ENCODE measurements around the gene ETS2.

Gene ETS2

DNA sequence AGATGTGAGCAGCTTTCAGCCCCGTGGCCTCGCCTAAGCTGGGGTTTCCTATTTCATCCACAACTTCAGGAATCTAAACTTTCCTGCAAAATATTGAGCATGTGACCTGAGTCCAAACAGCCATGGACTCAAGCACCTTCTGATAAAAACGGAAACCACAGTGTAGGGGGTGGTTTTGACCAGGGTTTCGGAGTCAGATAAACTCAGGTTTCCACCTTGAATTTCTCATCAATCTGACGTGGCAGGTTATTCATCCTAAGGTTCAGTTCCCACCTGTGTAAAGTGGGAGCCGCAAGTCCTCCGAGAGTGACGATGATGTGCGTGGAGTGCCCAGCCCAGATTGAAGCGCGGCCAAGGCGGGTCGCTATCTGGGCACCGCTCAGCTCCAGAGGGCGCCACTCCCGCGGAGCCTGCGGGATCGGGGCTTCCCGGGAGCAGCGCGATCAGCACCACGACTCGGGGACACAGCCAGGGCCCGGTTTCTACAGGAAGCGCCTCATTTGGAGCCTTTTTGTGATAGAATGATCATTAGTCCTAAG lies 871 bp upstream of the ETS2 start:
- TF ChIP-seq, protein P1, sequence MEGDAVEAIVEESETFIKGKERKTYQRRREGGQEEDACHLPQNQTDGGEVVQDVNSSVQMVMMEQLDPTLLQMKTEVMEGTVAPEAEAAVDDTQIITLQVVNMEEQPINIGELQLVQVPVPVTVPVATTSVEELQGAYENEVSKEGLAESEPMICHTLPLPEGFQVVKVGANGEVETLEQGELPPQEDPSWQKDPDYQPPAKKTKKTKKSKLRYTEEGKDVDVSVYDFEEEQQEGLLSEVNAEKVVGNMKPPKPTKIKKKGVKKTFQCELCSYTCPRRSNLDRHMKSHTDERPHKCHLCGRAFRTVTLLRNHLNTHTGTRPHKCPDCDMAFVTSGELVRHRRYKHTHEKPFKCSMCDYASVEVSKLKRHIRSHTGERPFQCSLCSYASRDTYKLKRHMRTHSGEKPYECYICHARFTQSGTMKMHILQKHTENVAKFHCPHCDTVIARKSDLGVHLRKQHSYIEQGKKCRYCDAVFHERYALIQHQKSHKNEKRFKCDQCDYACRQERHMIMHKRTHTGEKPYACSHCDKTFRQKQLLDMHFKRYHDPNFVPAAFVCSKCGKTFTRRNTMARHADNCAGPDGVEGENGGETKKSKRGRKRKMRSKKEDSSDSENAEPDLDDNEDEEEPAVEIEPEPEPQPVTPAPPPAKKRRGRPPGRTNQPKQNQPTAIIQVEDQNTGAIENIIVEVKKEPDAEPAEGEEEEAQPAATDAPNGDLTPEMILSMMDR (conservative IDR thresholded peaks at IDR 0.05; ENCODE audit: low read depth, low read length), result peak; percentile 55
- H3K4me3 ChIP-seq (ENCODE audit: low read depth, low read length), result peak overlapping the region; percentile 86
- DNase-seq (ENCODE audit: low read depth), result peak; percentile 73

DNA sequence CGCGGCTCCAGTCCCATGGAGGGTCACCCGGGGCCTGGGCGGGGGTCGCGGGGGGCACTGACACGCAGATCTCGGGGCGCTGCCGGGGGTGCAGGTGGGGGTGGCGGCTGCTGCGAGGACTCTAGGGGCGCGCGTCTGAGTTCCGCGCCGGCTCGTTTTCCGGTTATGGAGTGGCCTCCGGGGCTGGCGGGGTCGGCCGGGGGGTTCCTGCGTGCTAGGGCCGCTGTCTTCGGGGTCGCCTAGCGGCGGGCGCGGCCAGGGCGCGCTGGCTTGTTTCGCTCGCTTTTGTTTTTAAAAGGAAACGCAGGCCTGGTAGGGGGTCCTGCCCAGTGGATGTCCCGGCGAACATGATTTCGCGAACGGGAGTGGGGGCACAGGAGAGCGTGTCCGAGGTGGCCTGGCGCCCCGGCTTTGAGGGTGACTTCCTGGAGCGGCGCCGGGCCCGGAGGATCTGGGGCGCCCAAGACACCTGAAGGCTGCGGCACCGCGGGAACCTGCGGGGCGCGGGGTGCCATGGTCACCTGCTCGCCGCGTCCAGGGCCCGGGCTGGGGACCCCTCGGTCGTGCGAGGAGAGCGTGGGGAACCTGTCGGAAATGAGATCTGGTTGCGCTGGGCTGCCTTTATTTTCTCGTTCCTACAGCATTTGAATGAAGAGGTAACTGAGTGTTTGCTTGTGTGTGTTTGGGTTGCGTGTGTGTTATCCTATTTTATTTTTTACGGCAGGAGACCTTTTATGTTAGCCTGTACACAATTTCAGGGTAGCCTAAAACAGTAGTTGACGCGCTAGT lies 618 bp downstream of the ETS2 start:
- no peak for DNase-seq (ENCODE audit: low read depth)
- TF ChIP-seq, protein P1 (conservative IDR thresholded peaks at IDR 0.05; ENCODE audit: low read depth, low read length), result peak; percentile 21

DNA sequence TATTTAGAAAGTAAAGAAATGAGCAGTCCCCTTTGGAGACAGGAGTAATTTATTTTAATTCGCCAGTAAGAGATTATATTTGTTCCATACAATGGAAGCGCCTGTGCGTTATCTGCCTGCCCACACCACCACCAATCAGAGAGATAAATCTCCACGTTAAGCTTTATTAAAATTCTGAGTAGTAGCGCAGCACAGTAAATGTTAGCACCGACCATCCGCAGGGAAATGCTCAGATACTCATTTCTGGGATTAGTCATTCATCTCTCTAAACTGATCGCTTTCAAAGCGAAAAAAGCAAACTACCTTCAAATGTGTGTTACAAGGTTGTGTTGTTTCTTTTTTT lies 1.2 kb downstream of the ETS2 start:
- DNase-seq (ENCODE audit: low read depth), result peak; percentile 45
- H3K4me3 ChIP-seq (ENCODE audit: low read depth, low read length), result peak overlapping the region; percentile 86
- TF ChIP-seq, protein P1 (conservative IDR thresholded peaks at IDR 0.05; ENCODE audit: low read depth, low read length), result no peak

More for the DNA sequence above, 618 bp downstream of the ETS2 start:
- H3K4me3 ChIP-seq (ENCODE audit: low read depth, low read length), result peak overlapping the region; percentile 86

DNA sequence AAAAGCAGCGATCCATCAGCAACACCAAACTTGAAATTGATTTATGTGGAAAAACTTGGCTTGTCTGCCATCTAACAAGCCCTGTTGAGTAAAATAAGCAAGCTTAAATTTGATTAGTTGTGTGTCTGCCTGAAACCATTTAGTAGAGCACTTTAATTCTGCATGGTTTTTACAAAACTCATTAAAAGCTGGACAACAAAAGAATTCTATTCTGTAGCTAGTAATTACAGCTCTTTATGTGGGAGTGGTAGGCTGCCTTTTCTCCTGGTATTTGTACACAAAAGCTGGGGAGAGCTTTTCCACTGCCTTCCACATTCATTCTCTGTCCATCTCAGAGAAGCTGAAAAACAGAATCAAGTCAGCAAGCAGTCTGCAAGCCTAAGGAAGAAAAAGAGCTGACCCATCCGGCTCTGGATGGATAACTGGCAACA lies 1.7 kb downstream of the ETS2 start:
- H3K4me3 ChIP-seq (ENCODE audit: low read depth, low read length), result peak overlapping the region; percentile 86
- TF ChIP-seq, protein P1 (conservative IDR thresholded peaks at IDR 0.05; ENCODE audit: low read depth, low read length), result no peak
- peak; percentile 55 for DNase-seq (ENCODE audit: low read depth)

DNA sequence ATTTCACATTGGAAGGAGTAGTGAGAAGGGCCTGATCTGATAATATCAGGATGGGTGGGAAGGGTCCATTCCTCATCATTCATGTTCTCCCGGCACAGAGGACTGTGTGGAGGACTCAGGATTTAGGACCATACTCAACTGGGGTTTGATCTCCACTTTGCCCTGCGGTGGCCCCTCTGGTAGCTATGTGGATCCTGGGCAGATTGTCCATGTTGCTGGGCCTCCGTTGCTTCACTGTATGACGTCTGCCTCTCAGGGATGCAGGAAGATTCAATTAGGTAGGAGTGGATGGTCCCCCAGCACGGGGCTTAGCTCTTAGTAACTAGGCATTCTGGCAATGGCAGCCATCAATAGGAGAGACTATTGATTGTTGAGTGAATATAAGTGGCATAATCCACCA lies 2.3 kb downstream of the ETS2 start:
- TF ChIP-seq, protein P1 (conservative IDR thresholded peaks at IDR 0.05; ENCODE audit: low read depth, low read length), result no peak
- peak overlapping the region; percentile 86 for H3K4me3 ChIP-seq (ENCODE audit: low read depth, low read length)

DNA sequence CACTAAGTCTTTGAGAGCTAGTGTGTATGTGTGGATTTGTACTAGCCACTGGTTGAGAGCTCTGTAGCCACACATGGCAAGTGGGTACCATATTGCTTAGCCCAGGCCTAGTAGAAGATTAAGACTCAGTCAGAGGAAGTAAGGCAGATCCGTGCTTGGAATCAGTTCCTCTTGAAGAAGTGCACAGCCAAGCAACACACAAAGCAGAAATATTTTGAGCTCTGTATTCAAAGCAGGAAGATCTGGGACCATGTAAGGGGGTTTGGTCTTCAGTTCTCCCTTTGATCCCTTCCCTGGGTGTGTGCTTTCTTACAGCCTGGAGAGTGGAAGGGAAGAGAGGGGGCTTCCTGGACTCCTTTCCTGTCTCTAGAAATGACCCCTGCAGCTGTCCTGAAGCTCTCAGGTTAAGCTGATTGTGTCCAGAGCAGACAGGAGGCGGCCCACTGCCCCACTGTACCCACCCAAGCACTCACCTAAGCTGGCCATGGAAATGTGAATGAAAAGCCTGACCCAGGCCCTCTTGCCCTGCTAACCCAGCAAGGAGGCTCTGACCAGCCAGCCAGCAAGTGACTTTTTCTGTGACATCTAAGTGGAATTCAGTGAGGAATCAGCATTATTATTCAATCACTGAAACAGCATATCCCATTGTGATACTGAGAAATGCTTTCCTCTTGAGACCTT lies 3.6 kb downstream of the ETS2 start:
- DNase-seq (ENCODE audit: low read depth), result no peak
- TF ChIP-seq, protein P1 (conservative IDR thresholded peaks at IDR 0.05; ENCODE audit: low read depth, low read length), result no peak
- no peak overlapping the region for H3K4me3 ChIP-seq (ENCODE audit: low read depth, low read length)

More for the DNA sequence above, 2.3 kb downstream of the ETS2 start:
- peak; percentile 42 for DNase-seq (ENCODE audit: low read depth)
